K562 (cell line): Measurements from ENCODE around the gene UROD. TPM values are rescaled to one million over a fixed set of nuclear protein-coding genes. Genes with fewer than 3 reads are reported as not detected.

ENCODE experiments used
- BCOR ChIP-seq: fragments of 450-650 bp; IDR thresholded peaks from 2 replicates; pipeline ENCODE4 v1.6.1; 2016
- CCNT2 ChIP-seq: IDR thresholded peaks from 2 replicates; pipeline ENCODE4 v1.6.1; 2011; ENCODE audit warnings: borderline replicate concordance, low read depth, mild to moderate bottlenecking, moderate library complexity, mixed read lengths, low read length; ENCODE audit not compliant: insufficient read length; ENCODE audit errors: extremely low read depth
- CREB3L1 ChIP-seq: fragments of 450-650 bp; IDR thresholded peaks from 2 replicates; pipeline ENCODE4 v1.6.1; 2014; ENCODE audit warnings: low read depth, mild to moderate bottlenecking, moderate library complexity, borderline replicate concordance
- DNMT1 ChIP-seq: fragments of 450-650 bp; IDR thresholded peaks from 2 replicates; pipeline ENCODE4 v1.6.1; 2016; ENCODE audit warnings: antibody characterized with exemption, mild to moderate bottlenecking
- E2F3 ChIP-seq: fragments of 250-450 bp; sonication (Bioruptor Pico); IDR thresholded peaks from 2 replicates; pipeline ENCODE4 v1.4.0; 2020; ENCODE audit warnings: mild to moderate bottlenecking
- FOXA3 ChIP-seq, 2 experiments: fragments of 450-650 bp in 1 of 2; sonication (generic) in 1 of 2; formaldehyde crosslinking; IDR thresholded peaks in 1 of 2; conservative IDR thresholded peaks in 1 of 2; 2 replicates each; pipeline versions ENCODE4 v1.4.0 to v1.8.0; 2020 to 2022; ENCODE audit warnings: mild to moderate bottlenecking in 2 of 2, missing genetic modification reagents in 1 of 2
- MNT ChIP-seq, 2 experiments: fragments of 450-650 bp; conservative IDR thresholded peaks; 2 replicates each; pipeline ENCODE4 v1.6.1; 2017; ENCODE audit warnings: mild to moderate bottlenecking in 2 of 2, moderate library complexity in 2 of 2
- MYC ChIP-seq, 2 experiments: fragments of 250-450 bp in 1 of 2; sonication (Bioruptor Pico) in 1 of 2; IDR thresholded peaks; 2 replicates each; pipeline versions ENCODE4 v1.5.1 to v1.6.1; 2012 to 2021; ENCODE audit warnings: low read depth in 2 of 2, borderline replicate concordance in 1 of 2, improper control_type of control experiment in 1 of 2, low read length in 1 of 2, mild to moderate bottlenecking in 1 of 2, moderate library complexity in 1 of 2
- PHB2 ChIP-seq: fragments of 450-650 bp; IDR thresholded peaks from 2 replicates; pipeline ENCODE4 v1.6.1; 2017; ENCODE audit warnings: low read depth
- POLR2A ChIP-seq: fragments of 450-650 bp; conservative IDR thresholded peaks from 2 replicates; pipeline ENCODE4 v1.6.1; 2016
- RB1 ChIP-seq: fragments of 450-650 bp; IDR thresholded peaks from 2 replicates; pipeline ENCODE4 v1.6.1; 2017; ENCODE audit warnings: low read depth, mild to moderate bottlenecking
- SMARCA5 ChIP-seq: fragments of 450-650 bp; IDR thresholded peaks from 2 replicates; pipeline ENCODE4 v1.6.1; 2016
- TAF9B ChIP-seq: fragments of 450-650 bp; IDR thresholded peaks from 2 replicates; pipeline ENCODE4 v1.6.1; 2018; ENCODE audit warnings: mild to moderate bottlenecking; ENCODE audit not compliant: partially characterized antibody
- TOE1 ChIP-seq, 2 experiments: fragments of 450-650 bp in 1 of 2; sonication (generic) in 1 of 2; formaldehyde crosslinking in 1 of 2; IDR thresholded peaks; 2 replicates each; pipeline versions ENCODE4 v1.7.1 to v1.8.0; 2016 to 2022; ENCODE audit warnings: borderline replicate concordance in 2 of 2, mild to moderate bottlenecking in 2 of 2, antibody characterized with exemption in 1 of 2, inconsistent platforms in 1 of 2, low read depth in 1 of 2, missing genetic modification reagents in 1 of 2, moderate library complexity in 1 of 2
- ZMIZ1 ChIP-seq, 2 experiments: fragments of 150-350 bp in 1 of 2; IDR thresholded peaks; 2 replicates each; pipeline ENCODE4 v1.6.1; 2012 to 2016; ENCODE audit warnings: low read depth in 2 of 2, low read length in 2 of 2, mild to moderate bottlenecking in 1 of 2, moderate library complexity in 1 of 2
- ZNF121 ChIP-seq: sonication (generic); formaldehyde crosslinking; conservative IDR thresholded peaks from 2 replicates; pipeline ENCODE4 v1.8.0; 2022; ENCODE audit warnings: missing genetic modification reagents
- ZNF24 ChIP-seq: fragments of 450-650 bp; IDR thresholded peaks from 2 replicates; pipeline ENCODE4 v1.6.1; 2016
- ZNF408 ChIP-seq: fragments of 250-450 bp; sonication (Bioruptor Pico); IDR thresholded peaks from 2 replicates; pipeline ENCODE4 v1.4.0; 2020; ENCODE audit warnings: low read depth, mild to moderate bottlenecking, moderate library complexity
- ZNF639 ChIP-seq, 2 experiments: fragments of 200-800 bp in 1 of 2; sonication (Bioruptor generic) in 1 of 2; sonication (generic) in 1 of 2; formaldehyde crosslinking in 1 of 2; IDR thresholded peaks in 1 of 2; conservative IDR thresholded peaks in 1 of 2; 2 replicates each; pipeline versions ENCODE4 v1.5.0 to v1.6.1; 2016 to 2020; ENCODE audit warnings: missing compliant biosample characterization in 1 of 2, missing genetic modification characterization in 1 of 2, missing genetic modification reagents in 1 of 2
- polyA plus RNA-seq, 8 experiments: library from polyadenylated mRNA; depleted of rRNA in 4 of 8; stranded (reverse) in 5 of 8; unstranded in 3 of 8; fragments of >200 nt; fragmentation: Nextera tagmentation in 2 of 8; fragmentation: Illumina TruSeq in 1 of 8; extraction: Ambion mirVana in 2 of 8; extraction: Trizol in 1 of 8; gene quantifications; 2 replicates each; pipeline versions ENCODE4 v1.2.1 to v1.2.3, GENCODE V29; 2011 to 2014; ENCODE audit warnings: inconsistent platforms in 1 of 8, missing spikeins in 1 of 8
- total RNA-seq, 7 experiments: library from RNA; depleted of rRNA in 6 of 7; stranded (reverse); fragments of >200 nt in 6 of 7; fragmentation: Illumina TruSeq in 2 of 7; extraction: Trizol in 2 of 7; gene quantifications; 2 replicates each; pipeline versions ENCODE4 v1.2.1 to v1.2.3, GENCODE V29; 2011 to 2021; ENCODE audit warnings: low replicate concordance in 1 of 7

The UROD gene
- total and polyA plus RNA-seq, 9 of the 15 experiments (the other 6 are each of a cell fraction or from before 2014, with no cell fraction given): 533 to 2,933 (median 1,100) TPM

GRCh38 chr1:44985747-44986359 lies 26.2 kb upstream of the UROD start (continued):
- TF ChIP-seq ZMIZ1 (IDR thresholded peaks at IDR 0.05; ENCODE audit: low read depth in 2 of 2, low read length in 2 of 2): no peak
- no peak for TF ChIP-seq TAF9B
- peak; percentile 91 for TF ChIP-seq ZNF121 (CRISPR knock-in tag)
- peak; percentile 66; the same call in 1 of the 2 replicates for TF ChIP-seq BCOR
- no peak for TF ChIP-seq ZNF408 (CRISPR knock-in tag)
- no peak for TF ChIP-seq TOE1 (IDR thresholded peaks at IDR 0.05; ENCODE audit: borderline replicate concordance)
- no peak for TF ChIP-seq TOE1 (CRISPR knock-in tag; IDR thresholded peaks at IDR 0.05; ENCODE audit: borderline replicate concordance, low read depth)
- 0 out of 4 replicates have a peak, but pooled peaks of 1 of the 2 experiments have one; percentile 8 for TF ChIP-seq FOXA3 (CRISPR knock-in tag; conservative IDR thresholded peaks at IDR 0.05 in 1 of 2, IDR thresholded peaks at IDR 0.05 in 1 of 2)
- no peak; a peak in 2 of 4 replicates for TF ChIP-seq MNT (conservative IDR thresholded peaks at IDR 0.05)
- no peak for TF ChIP-seq CCNT2
- TF ChIP-seq RB1: no peak
- no peak for TF ChIP-seq E2F3 (CRISPR knock-in tag)
- TF ChIP-seq ZNF639 (CRISPR knock-in tag; conservative IDR thresholded peaks at IDR 0.05 in 1 of 2, IDR thresholded peaks at IDR 0.05 in 1 of 2): no peak
- peak; percentile 88 for TF ChIP-seq SMARCA5
- no peak for TF ChIP-seq POLR2A
- TF ChIP-seq ZNF24: peak; percentile 89
- peak; percentile 36; the same call in 1 of the 2 replicates for TF ChIP-seq MYC (IDR thresholded peaks at IDR 0.05; ENCODE audit: low read depth, low read length)
- no peak for TF ChIP-seq MYC (CRISPR knock-in tag; IDR thresholded peaks at IDR 0.05; ENCODE audit: borderline replicate concordance, low read depth)
- no peak for TF ChIP-seq DNMT1
- TF ChIP-seq CREB3L1: no peak
- 0 out of 2 replicates have a peak, but pooled peaks have one; percentile 48 for TF ChIP-seq PHB2
